ENCODE data around the gene DDX10.

DNA sequence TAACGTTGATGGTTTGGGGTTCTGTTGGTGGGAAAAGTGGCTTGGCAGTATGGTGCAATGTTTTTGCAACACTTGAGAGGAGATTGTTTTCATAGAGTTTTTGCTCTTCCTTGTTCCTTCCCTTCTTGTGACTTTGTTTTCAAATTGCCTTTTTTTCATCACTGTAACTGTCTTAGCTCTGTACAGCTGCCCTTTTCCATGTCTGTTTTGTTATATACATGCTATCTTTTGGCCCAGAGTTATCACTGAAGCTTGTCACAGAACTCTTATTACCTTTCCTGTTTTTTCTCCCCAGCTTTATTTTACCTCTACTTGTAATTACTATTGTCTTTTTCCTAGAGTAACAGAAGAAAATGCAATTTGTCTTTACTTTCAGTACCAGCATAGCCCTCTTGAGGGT lies 154.1 kb downstream of the DDX10 start:
- no peak for TF ChIP-seq POLR2A (IDR thresholded peaks at IDR 0.05)
- TF ChIP-seq, protein P1, sequence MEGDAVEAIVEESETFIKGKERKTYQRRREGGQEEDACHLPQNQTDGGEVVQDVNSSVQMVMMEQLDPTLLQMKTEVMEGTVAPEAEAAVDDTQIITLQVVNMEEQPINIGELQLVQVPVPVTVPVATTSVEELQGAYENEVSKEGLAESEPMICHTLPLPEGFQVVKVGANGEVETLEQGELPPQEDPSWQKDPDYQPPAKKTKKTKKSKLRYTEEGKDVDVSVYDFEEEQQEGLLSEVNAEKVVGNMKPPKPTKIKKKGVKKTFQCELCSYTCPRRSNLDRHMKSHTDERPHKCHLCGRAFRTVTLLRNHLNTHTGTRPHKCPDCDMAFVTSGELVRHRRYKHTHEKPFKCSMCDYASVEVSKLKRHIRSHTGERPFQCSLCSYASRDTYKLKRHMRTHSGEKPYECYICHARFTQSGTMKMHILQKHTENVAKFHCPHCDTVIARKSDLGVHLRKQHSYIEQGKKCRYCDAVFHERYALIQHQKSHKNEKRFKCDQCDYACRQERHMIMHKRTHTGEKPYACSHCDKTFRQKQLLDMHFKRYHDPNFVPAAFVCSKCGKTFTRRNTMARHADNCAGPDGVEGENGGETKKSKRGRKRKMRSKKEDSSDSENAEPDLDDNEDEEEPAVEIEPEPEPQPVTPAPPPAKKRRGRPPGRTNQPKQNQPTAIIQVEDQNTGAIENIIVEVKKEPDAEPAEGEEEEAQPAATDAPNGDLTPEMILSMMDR (IDR thresholded peaks at IDR 0.05), result no peak

Data from testis (tissue), 2 donors.